OCI-LY1 (cell line): ENCODE measurements around the gene SPNS2.

Source experiments
- H2AFZ ChIP-seq: fragments of 200-600 bp; sonication (generic), shearing (Covaris generic); 2 replicates; pipeline ENCODE4 v1.6.0; 2014; ENCODE audit warnings: antibody characterized with exemption, mild to moderate bottlenecking, low read length
- H3F3A ChIP-seq: fragments of 200-600 bp; sonication (generic), shearing (Covaris generic); 2 replicates; pipeline ENCODE4 v1.6.0; 2014; ENCODE audit warnings: mild to moderate bottlenecking, antibody characterized with exemption, low read length, moderate library complexity; ENCODE audit not compliant: insufficient read depth
- H3K27ac ChIP-seq: fragments of 200-600 bp; sonication (generic); 2 replicates; pipeline ENCODE4 v1.5.1; 2014; ENCODE audit warnings: low read length, mixed run types, mild to moderate bottlenecking, low read depth; ENCODE audit not compliant: poor library complexity, severe bottlenecking
- H3K27me3 ChIP-seq: fragments of 200-600 bp; sonication (generic); 2 replicates; pipeline ENCODE4 v1.6.0; 2014; ENCODE audit warnings: antibody characterized with exemption, mild to moderate bottlenecking, low read length, moderate library complexity; ENCODE audit not compliant: insufficient read depth
- H3K36me3 ChIP-seq: fragments of 200-600 bp; sonication (generic); 2 replicates; pipeline ENCODE4 v1.6.1; 2014; ENCODE audit warnings: mild to moderate bottlenecking, antibody characterized with exemption, low read length, moderate library complexity, mixed read lengths; ENCODE audit not compliant: insufficient read depth
- H3K4me1 ChIP-seq: fragments of 200-600 bp; sonication (generic); 2 replicates; pipeline ENCODE4 v1.5.1; 2014; ENCODE audit warnings: mild to moderate bottlenecking, low read length, moderate library complexity; ENCODE audit not compliant: insufficient read depth, severe bottlenecking
- H3K4me2 ChIP-seq: fragments of 200-600 bp; sonication (generic), shearing (Covaris generic); 2 replicates; pipeline ENCODE4 v1.6.1; 2014; ENCODE audit warnings: low read length
- H3K4me3 ChIP-seq: fragments of 200-600 bp; sonication (generic); 2 replicates; pipeline ENCODE4 v1.5.1; 2014; ENCODE audit warnings: low read length, low read depth, mild to moderate bottlenecking, mixed read lengths; ENCODE audit not compliant: poor library complexity, severe bottlenecking
- H3K79me2 ChIP-seq: fragments of 200-600 bp; shearing (Covaris generic); 2 replicates; pipeline ENCODE4 v1.6.1; 2016; ENCODE audit warnings: mixed run types, low read length, mixed read lengths; ENCODE audit not compliant: insufficient read depth
- H3K9ac ChIP-seq: fragments of 200-600 bp; sonication (generic), shearing (Covaris generic); 2 replicates; pipeline ENCODE4 v1.6.1; 2014; ENCODE audit warnings: mild to moderate bottlenecking, low read length, mixed read lengths
- H3K9me2 ChIP-seq: fragments of 200-600 bp; sonication (generic), shearing (Covaris generic); 2 replicates; pipeline ENCODE4 v1.6.1; 2014; ENCODE audit warnings: low read depth, mild to moderate bottlenecking, low read length, mixed read lengths
- H3K9me3 ChIP-seq: fragments of 200-600 bp; shearing (Covaris generic); 2 replicates; pipeline ENCODE4 v1.6.1; 2014; ENCODE audit warnings: low read length, mixed read lengths
- H4K20me1 ChIP-seq: fragments of 200-600 bp; sonication (generic), shearing (Covaris generic); 2 replicates; pipeline ENCODE4 v1.6.0; 2016; ENCODE audit warnings: mild to moderate bottlenecking, low read length; ENCODE audit not compliant: insufficient read depth
- EZH2 ChIP-seq: fragments of 200-600 bp; sonication (generic), shearing (Covaris generic); IDR thresholded peaks from 2 replicates; pipeline ENCODE4 v1.8.0; 2017; ENCODE audit warnings: borderline replicate concordance, mixed run types, mild to moderate bottlenecking, antibody characterized with exemption, low read length, moderate library complexity, mixed read lengths
- TF ChIP-seq, protein P1 (sequence below): fragments of 200-600 bp; sonication (generic), shearing (Covaris generic); IDR thresholded peaks from 2 replicates; pipeline ENCODE4 v1.5.1; 2017; ENCODE audit warnings: mild to moderate bottlenecking, antibody characterized with exemption, low read length, moderate library complexity, mixed read lengths

Gene SPNS2

DNA sequence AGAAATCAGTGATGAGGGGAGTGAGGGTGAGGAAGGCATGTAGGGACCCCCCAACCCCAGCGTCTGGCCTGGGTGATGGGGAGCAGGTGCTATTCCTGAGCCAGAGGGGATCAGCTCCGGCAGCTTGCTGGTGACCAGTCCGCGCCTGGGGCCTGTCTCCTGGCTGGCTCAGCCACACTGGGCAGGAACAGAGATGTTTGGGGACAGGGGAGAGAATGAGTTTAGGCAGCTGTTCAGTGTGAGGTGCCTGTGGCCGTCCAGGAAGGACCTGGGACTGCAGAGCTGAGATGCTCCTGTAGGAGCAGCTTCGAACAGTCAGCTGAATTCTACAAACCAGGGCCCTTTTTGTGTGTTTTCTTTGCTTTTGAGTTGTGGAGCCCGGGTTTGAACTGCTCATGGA lies 23.2 kb upstream of the SPNS2 start:
- no peak overlapping the region for H3K4me3 ChIP-seq
- H3K4me1 ChIP-seq, result no peaks in the 10 kb centered on the region
- H3K27me3 ChIP-seq, result peaks cover 10% of the 10 kb centered on the region
- H2AFZ ChIP-seq, result no peak overlapping the region
- H4K20me1 ChIP-seq, result no peaks in the 10 kb centered on the region
- H3K27ac ChIP-seq, result no peak overlapping the region
- no peaks in the 10 kb centered on the region for H3K79me2 ChIP-seq
- H3K9me2 ChIP-seq, result no peaks in the 10 kb centered on the region
- no peaks in the 10 kb centered on the region for H3K36me3 ChIP-seq
- TF ChIP-seq, protein P1, sequence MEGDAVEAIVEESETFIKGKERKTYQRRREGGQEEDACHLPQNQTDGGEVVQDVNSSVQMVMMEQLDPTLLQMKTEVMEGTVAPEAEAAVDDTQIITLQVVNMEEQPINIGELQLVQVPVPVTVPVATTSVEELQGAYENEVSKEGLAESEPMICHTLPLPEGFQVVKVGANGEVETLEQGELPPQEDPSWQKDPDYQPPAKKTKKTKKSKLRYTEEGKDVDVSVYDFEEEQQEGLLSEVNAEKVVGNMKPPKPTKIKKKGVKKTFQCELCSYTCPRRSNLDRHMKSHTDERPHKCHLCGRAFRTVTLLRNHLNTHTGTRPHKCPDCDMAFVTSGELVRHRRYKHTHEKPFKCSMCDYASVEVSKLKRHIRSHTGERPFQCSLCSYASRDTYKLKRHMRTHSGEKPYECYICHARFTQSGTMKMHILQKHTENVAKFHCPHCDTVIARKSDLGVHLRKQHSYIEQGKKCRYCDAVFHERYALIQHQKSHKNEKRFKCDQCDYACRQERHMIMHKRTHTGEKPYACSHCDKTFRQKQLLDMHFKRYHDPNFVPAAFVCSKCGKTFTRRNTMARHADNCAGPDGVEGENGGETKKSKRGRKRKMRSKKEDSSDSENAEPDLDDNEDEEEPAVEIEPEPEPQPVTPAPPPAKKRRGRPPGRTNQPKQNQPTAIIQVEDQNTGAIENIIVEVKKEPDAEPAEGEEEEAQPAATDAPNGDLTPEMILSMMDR, result no peak
- no peak for TF ChIP-seq EZH2
- no peak overlapping the region for H3K9ac ChIP-seq
- H3F3A ChIP-seq, result no peaks in the 10 kb centered on the region
- H3K9me3 ChIP-seq, result no peaks in the 10 kb centered on the region
- H3K4me2 ChIP-seq, result no peak overlapping the region

DNA sequence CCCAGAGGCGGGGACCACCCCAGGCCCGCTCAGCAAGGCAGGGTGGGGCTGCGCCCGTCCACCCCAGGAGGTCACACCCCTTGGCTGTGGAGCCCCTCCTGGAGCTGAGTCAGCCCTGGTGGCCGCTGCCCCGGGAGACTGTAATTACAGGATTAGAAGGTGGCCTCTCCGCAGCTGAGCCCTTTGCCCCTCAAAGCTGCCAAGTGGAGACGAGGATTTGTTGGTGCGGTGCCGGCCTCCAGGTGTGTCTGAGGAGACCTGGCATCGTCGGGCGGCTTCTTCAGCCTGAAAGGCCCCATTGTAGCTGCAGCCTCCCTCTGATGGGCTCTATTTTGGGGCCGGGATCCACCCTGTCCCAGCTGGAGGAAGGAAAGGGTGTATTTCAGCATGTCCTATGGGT lies 22.7 kb upstream of the SPNS2 start:
- H3K9ac ChIP-seq, result no peak overlapping the region
- no peak overlapping the region for H3K4me2 ChIP-seq
- no peaks in the 10 kb centered on the region for H3K4me1 ChIP-seq
- H3K27ac ChIP-seq, result no peak overlapping the region
- H3K9me3 ChIP-seq, result no peaks in the 10 kb centered on the region
- H3F3A ChIP-seq, result no peaks in the 10 kb centered on the region
- H4K20me1 ChIP-seq, result no peaks in the 10 kb centered on the region
- no peak for TF ChIP-seq EZH2
- TF ChIP-seq, protein P1, result no peak
- no peaks in the 10 kb centered on the region for H3K79me2 ChIP-seq
- no peaks in the 10 kb centered on the region for H3K9me2 ChIP-seq
- H3K36me3 ChIP-seq, result no peaks in the 10 kb centered on the region
- peaks cover 13% of the 10 kb centered on the region for H3K27me3 ChIP-seq
- no peak overlapping the region for H3K4me3 ChIP-seq
- no peak overlapping the region for H2AFZ ChIP-seq

DNA sequence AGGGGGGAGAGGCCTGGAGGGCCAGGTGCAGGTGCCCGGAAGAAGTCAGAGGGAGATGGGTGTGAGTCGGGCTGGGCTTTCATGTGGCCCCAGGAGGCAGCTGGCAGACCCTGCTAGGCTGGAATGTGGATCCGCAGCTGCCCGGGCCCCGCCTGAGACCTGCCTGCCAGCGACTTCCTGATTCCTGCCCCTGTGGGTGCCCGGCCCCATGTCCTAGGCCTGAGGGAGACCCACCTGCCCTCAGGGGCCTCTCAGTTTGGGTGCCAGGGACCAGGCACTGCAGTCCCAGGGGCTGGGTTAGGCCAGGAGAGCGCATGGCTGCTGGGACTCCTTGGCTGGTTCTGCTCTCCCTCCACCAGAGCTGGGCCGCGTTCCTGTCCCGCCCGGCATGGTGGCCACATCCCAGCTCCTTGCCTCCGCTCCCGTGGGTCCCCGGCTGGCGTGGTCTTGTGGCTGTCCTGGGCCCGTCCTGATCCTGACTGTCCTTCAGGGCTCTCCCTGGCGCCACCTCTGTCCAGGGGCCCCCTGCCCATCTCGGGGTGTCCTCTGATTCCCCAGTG lies 22.1 kb upstream of the SPNS2 start:
- H3K36me3 ChIP-seq, result no peaks in the 10 kb centered on the region
- no peak overlapping the region for H3K27ac ChIP-seq
- no peak overlapping the region for H3K9ac ChIP-seq
- no peaks in the 10 kb centered on the region for H3K4me1 ChIP-seq
- H3K9me3 ChIP-seq, result no peaks in the 10 kb centered on the region
- no peak overlapping the region for H2AFZ ChIP-seq
- H3K79me2 ChIP-seq, result no peaks in the 10 kb centered on the region
- peaks cover 13% of the 10 kb centered on the region for H3K27me3 ChIP-seq
- H3K4me3 ChIP-seq, result no peak overlapping the region
- TF ChIP-seq, protein P1, result no peak
- no peak for TF ChIP-seq EZH2
- H4K20me1 ChIP-seq, result no peaks in the 10 kb centered on the region
- no peaks in the 10 kb centered on the region for H3F3A ChIP-seq
- H3K9me2 ChIP-seq, result no peaks in the 10 kb centered on the region
- H3K4me2 ChIP-seq, result no peak overlapping the region
